Gastrocnemius medialis (tissue), 4 donors: Measurements from ENCODE around the gene IFI27L2.

Experiments
- CTCF ChIP-seq, 5 experiments: fragments of 450-650 bp in 3 of 5; fragments of 200-600 bp in 2 of 5; sonication (generic) in 2 of 5; IDR thresholded peaks in 4 of 5; conservative IDR thresholded peaks in 1 of 5; 1 replicate in 4 of 5; 2 replicates in 1 of 5; pipeline ENCODE4 v1.5.1; 2016 to 2019; ENCODE audit warnings: antibody characterized with exemption in 5 of 5, mild to moderate bottlenecking in 3 of 5, moderate library complexity in 3 of 5
- POLR2A ChIP-seq, 2 donors: fragments of 450-650 bp; IDR thresholded peaks; one replicate each; pipeline ENCODE4 v1.6.1; 2017; ENCODE audit warnings: antibody characterized with exemption in 2 of 2, mild to moderate bottlenecking in 2 of 2, moderate library complexity in 2 of 2

GRCh38 chr14:94170136-94170535, 40.7 kb upstream of the IFI27L2 start:
- no peak for TF ChIP-seq CTCF (IDR thresholded peaks at IDR 0.05 in 4 of 5, conservative IDR thresholded peaks at IDR 0.05 in 1 of 5)
- TF ChIP-seq POLR2A (IDR thresholded peaks at IDR 0.05), result no peak
